GDM1 (cell line): Measurements from ENCODE around the gene KIRREL3.

Experiments
- DNase-seq: peaks from one replicate; lab custom pipeline; 2025; lab: John Stamatoyannopoulos, UW

The KIRREL3 gene

DNA sequence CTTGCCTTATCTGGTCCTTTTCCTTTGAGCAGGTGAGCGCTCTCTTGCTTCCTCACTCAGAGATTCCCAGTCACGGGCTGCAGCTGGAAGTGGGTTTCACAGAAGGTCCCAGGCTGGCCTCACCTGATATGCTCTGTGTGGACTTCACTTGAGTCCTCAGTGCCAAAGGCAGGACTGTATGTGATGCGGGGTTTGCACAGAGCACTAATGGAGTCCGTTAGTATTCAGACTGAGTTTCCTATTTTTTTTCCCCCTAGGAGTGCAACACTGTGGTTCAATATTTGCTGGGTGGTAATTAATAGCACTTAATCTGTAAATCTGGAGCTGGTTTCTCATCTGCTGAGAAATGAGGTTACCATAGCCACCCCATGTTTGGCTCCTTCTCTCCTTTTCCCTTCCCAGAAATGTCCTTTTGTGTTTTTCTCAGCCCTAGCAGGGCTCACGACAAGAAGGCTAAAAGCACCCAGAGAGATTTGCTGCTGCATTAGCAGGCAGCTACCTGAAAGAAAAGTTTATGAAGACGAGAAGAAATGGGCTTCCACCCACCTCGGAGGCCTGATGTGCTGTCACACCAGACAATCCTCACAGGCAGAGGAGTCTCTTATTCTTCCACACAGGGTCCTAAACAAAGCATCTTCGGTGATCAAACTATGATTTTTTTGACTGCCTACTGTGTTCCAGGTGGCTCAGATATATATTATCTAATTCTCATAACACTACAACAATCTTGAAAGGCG lies 262.1 kb downstream of the KIRREL3 start:
- no peak for DNase-seq

DNA sequence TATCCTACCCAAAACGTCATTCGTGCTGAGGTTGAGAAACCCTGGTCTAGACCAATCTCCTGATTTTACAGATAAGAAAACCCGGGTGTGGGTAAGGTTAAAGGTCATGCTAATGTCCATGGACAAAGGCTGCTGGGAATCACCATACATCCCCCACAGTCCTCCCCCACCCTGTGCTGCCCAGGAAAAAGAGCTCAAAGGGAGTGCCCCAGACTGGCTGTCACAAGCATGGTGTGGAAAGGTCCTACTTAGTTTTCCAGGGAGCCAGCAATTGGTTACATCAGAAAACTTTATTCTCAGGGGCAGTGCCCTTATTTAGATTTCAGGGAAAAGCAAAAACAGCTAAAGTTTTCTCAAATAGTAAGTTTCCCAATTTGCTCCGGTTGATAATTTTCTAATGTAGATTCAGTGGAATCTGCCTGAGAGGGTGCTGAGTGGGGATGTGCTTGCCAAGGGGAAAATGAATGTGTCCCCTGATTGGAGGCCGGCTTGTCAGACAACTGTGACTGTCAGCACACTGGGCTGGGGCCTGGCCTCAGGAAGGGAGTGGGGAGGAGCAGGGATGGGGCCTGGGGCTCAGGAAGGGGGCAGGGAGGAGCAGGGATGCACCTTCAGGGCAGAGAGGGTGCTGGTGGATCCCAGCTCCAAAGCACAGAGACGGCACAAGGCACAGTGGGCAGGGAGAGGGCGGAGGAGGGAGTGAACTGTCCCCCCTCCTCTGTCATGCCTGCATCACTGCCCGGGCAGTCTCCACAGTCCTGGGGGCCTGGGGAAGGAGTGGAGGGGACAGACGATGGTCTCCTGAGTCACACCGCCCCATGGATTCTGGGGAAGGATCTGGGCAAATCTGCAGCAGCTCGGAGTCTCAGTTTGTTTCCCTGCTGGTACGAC lies 263.6 kb downstream of the KIRREL3 start:
- no peak for DNase-seq

DNA sequence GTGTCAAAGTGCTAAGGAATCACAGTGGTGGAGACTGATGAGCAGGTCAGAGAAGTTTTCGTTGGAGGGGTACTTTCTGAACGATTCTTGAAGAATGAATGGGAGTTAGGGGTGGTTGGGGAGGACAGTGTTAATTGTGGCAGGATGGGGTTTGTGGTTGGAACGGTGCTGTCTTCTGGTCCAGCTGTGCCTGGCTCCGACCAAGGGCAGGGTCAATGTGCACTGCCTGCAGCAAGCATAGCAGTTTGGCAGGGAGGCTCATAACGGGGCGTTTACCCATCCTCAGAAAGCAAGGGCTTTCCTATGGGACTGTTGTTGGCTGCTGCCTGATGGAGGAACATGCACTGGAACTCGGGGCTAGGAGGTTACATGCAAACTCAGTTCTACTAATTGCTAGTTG lies 265.8 kb downstream of the KIRREL3 start:
- DNase-seq: no peak

DNA sequence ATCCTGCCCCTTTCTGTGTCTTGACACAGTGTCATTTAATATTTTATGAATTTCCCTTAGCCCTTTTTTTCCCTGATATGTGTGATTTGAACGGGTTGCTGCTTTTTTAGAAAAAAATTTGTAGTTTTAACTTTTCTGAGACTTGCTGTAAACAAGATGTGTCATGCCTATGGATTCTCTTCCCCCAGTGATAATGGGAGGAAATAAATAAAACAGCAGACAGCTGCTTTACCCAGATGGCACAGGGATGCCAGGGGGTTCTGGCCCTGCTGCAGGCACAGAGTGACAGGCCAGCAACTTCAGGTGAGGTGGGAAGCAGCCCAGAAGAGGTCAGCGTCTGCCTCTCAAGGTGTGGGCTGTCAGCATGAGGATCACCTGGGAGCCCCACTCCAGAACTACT lies 266.9 kb downstream of the KIRREL3 start:
- no peak for DNase-seq

DNA sequence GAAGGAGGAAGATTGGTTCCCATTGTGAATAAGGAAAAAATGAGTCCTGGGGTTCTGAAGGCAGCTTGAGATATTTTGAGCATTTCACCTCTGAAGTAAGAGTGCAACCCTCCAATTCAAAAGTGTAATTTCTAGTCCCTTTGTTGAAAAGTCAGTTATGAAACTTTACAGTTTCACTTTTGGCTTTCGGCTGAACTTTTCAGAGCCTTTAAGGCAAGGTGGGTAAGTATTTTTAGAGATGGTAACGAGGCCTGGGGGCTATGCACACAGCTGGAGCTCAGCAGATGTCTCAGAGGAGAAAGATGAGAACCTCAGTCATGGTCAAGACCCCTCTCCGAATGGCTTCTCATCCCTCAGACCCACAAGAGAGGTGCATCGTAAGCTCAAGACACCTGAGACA lies 267.6 kb downstream of the KIRREL3 start:
- no peak for DNase-seq

DNA sequence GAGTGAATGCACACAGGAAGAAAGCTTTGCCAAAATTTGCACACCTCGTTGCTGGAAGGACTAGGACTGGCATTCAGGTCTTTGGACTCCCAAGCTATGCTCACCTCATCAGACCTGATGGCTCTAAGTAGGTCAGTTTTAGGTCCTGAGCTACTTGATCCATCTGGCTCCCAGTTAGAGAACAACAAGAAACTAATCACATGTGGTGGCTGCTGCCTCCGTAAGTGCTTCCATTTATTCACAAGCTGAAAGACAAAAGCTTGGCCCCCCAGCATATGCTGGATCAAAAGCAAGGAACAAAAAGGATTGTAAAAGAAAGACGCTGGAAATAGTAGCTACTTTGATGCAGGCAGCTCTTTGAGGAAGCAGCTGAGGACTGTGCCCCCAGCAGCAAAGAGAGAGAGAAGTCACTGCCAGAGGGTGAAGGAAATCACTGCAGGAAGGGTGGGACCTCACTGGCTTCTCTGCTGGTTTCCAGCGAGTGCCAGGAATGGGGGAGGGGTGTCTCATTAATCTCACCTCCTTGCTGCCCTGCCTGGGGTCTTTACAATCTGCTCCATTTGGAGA lies 268.9 kb downstream of the KIRREL3 start:
- DNase-seq: no peak

DNA sequence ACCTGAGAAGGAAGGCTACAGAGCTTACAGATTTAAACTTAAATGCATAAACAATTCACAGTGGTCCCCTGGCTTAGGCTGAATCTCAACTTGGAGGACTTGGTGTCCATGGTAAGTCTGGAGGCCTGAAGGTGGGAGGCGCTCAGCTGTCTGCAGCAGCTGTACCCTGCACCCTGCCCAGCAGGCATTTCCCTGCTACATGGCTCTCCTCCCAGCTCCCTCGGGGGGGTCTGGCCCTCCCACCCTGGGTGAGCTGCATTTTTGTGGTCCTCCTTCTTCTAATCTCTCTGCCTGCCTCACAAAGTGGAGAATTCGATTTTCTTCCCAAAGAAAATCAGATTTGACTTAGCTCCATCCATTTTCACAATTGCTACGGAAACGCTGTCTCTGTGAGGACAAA lies 273.2 kb downstream of the KIRREL3 start:
- no peak for DNase-seq

DNA sequence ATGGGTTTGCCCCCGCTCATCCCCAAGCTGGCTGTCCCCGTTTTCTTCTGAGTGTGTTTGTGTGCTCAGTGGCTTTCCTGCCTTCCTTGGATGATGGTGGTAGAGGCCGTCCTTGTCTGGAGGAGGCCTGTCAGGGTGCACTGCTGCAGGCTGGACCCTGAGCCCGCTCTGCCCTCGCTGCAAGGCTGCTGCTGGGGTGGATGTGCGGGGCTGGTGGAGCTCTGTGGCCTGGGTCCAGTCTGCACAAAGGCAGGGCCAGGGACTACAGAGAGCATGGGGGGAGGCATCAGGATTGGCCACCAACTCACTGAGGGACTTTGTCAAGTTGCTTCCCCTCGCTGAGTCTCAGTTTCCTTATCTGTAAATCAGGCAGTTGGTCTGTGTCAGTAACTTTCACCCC lies 275.0 kb downstream of the KIRREL3 start:
- no peak for DNase-seq

DNA sequence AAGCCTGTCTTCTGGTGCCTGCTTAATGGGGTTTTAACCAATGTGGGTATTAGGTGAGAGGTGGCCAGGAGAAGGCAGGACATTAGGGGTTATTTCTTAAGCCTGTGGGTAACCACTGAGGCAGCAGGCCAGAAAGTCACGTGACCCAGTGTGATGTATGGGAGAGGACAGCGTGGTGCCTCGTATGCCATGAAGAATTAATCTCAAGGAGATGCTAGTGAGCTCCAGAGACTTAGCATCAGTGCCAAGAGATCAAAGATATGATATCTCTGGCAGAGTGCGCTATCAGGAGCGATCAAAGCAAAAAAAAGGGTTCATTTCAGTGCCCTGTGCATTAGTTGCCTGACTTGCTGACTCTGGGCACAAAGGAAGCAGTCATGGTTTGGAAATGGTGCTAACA lies 275.5 kb downstream of the KIRREL3 start:
- no peak for DNase-seq

DNA sequence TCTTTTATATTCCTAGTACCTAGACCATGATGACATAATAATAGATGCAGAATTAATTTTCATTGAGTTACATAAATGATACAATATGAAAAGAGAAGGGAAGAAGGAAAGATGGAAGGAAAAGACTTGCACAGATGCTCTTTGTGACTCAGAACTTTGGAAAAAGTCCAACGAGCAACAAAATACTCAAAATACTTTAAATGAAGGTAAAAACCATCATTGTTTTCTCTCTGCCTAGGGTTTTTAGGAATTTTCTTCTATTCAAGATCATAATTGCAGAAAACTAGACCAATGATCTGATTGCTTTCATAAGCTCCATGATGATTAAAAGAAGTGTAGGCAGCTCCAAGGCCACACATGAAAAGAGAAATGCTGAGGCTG lies 276.9 kb downstream of the KIRREL3 start:
- DNase-seq: no peak

DNA sequence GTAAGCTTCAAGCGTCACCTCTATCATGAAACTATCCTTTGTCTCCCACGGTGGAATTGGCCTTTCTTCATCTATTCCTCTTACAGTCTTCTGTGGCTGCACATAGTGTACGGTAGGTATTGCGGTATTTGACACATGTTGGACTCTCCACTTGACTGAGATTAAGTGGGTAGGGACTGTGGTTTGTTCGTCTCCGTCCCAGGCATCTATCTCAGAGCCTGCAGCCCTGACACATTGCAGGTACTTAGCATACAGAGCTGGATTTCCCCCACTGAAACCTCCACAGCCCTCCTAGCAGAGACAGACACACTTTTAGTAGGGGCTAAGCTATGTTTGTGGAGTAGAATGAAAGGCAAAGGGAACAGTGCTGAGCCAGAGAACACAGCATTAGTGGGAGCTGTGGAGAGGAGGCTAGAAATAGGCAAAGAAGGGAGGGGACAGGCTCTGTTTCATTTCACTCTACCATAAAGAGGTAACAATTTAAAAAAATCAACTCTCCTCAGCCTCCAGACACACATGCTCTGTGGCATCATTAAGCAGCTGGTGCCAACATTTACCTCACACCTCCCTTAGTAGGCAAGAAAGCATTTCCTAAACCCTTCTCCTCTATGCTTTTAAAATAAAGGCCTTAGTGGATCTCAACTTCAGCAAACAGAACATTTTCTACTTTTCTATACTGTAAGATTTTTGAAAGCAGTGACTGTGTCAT lies 277.5 kb downstream of the KIRREL3 start:
- DNase-seq: no peak

DNA sequence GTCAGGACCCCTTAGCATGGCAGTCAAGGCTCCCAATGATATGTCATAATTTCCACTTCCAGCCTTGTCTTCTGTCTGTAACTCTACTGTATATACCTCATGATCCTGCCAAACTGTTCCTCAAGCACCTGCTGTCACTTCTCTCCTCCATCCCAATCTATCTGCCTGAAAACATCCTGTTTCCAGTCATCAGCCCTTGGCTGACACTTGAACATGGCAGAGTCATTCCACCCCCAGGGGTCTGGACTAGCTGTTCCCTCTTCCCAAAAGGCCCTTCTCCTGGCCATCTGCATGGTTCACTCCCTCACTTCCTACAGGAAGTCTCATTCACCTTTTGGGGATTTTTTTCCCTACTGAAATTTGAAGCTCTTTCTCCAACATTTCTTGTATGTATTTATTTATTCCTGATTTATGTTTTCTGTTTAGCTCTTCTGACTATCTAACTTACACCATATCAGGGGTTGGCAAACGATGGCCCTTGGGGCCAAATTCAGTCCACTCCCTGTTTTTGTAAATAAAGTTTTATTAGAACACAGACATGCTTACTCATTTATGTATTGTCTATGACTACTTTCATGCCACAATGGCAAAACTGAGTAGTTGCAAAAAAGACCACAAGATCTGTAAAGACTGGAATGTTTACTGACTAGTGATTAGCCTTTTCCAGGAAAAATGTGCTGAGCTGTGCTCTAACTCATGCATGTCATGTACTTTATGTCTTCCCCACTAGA lies 278.4 kb downstream of the KIRREL3 start:
- DNase-seq: no peak

DNA sequence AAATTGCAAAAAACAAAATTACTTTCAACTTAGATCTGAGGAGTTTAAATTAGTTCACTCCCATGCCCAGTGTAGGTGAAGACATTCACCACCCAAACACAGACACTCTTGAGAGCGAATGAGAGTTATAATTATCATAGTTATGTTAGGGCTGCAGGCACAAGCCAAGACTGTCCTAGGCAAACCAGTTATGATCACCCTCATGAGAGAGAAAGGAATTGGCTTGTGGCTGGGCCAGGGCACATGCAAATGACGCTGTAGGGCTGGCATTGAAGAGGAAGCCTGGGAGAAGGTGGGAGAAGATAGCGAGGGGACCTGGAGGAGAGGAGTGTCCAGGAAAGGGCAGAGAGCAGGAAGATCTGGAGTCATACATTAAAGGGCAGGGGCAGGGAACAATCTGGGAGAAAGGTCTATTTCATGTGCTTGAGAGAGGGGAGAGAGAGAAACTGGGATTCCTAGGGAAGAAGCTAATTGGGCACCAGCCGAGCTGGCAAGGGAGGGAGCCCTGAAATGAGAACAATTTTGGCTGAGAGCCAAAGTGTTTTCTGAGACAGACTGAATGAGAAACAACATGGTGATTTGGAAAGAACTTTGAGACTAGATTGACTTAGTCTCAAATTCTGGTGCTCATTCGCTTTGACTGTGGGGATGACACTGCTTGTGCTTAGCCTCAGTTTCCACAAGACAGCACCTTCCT lies 279.9 kb downstream of the KIRREL3 start:
- no peak for DNase-seq

DNA sequence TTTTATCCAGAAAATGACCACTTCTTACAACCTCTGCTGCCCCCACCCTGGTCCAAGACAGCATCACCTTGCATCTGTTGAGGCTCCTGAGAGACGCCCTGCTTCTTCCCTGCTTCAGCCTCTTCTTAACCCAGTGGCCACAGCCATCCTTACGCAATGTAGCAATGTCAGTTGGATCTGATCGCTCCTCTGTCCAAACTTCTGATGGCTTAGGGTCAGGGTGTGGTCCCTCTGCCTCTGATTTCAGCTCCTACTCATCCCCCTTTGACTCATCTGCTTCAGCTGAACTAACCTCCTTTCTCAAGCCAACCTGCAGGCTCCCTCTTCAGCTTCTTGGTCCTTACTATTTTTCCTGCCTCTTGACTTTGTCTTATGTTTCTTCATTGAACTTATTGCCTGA lies 280.8 kb downstream of the KIRREL3 start:
- DNase-seq: no peak

DNA sequence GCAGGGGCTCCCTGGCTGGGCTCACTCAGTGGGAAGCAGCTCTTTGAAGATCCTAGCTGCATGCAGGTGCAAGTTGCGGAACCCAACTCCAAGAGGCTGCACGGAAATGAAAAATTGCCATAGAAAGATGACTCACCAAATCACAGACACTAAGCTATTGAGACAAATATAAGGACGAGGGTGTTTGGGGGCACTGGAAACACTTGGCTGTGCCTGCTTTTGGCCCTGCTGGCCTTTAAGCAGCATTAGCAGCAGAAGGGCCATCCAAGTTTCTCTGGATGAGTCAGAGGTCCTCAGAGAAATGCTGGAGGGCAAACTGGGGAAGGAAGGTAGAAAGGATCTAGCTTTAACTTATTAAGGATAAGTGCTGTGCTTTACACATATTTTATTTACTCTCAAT lies 282.3 kb downstream of the KIRREL3 start:
- no peak for DNase-seq

DNA sequence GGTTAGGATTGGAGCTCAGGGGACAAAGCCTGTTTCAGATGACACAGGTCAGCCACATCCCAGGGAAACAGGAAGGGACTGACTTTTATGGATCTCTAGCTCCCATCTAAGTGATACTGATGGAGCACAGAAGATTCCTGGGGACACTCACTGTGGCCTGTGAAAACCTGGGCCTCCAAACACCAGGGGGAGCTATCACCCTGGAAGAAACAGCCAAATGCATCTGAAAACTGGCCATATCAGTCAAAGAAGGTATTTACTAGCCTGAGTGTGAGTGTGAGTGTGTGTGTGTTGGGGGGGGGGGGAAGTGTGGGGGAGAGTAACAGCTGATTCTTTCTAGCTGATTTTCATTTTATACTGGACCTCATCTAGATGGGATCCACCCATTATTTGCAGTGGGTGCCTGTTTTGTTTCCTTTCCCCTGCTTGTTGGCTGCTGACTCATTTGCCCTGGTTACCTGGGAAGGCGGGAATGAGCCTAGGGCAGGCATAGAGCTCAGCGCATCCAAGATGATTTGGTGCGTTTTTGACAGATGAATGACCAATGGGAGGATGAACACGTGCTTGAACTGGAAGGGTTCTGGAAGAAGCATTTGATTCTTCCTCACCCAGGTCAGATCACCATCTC lies 284.0 kb downstream of the KIRREL3 start:
- no peak for DNase-seq

DNA sequence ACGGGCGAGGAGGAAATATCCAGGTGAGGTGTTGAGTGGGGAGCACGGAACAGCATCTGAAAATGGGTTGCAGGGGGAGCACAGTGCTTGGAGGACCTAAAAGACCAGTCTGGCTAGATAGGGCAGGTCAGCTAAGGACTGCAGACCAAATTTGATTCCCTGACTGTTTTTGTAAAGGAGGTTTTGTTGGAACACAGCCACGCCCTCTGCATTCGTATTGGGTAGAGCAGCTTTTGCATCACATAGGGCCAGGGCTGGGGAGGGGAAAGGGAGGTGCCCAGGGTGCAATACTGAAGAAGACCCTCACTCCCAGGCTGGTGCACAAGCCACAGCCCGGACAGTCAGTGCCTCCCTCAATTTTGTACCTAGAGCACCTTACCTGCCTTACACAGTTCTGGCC lies 286.8 kb downstream of the KIRREL3 start:
- DNase-seq: no peak

DNA sequence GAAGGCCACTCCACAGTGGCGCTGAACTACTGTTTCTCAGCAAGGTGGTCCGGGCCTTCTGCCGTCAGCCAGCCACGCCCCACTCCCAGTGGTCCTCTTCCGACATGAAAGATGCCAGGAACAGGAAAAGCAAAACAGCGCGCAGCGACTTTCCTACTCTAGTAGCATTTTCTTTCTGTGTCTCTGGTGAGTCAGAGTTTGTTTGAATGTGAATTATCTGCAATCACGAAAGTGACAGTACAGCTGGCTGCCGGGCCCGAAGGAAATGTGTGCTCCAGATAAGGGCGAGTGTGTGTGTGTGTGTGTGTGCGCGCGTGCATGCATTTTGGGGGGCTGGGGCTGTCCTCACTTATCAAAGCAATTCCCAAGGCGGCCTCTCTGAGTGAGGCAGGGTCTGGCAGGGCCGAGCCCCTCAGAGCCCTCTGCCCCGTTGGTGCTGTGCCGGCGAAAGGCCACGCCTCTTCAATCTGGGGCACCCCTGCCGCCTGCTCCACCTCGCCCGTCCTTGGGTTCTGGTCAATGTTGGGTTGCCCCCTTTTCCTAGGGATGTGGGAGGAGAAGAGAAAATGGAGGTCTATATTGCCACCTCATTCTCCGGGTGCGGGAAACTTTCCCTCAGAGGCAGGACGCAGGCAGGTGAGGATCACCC lies 288.5 kb downstream of the KIRREL3 start:
- DNase-seq: no peak

DNA sequence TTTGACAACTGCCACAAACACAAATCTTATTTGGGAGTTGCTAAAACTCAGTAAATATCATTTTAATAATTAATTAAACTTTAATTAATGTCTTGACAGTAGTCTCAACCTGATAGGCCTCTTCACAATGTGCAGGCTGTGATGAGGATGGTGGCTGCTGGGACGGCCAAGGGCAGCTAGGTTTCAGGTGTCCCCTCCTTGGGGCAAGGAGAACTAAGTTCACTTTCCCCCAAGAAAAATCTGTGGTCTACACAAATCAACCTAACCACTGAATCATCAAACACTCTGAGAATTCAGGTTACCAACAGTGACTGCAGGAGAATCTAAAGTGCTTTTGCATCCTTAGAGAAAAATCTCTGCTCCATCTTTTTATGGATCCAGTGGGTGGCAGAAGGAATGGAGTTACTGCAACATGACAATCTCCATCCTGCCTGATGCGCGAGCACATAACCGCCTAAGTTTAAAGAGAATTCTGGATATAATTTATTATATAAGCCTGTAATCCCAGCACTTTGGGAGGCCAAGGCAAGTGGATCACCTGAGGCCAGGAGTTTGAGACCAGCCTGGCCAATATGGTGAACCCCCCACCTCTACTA lies 289.7 kb downstream of the KIRREL3 start:
- no peak for DNase-seq

DNA sequence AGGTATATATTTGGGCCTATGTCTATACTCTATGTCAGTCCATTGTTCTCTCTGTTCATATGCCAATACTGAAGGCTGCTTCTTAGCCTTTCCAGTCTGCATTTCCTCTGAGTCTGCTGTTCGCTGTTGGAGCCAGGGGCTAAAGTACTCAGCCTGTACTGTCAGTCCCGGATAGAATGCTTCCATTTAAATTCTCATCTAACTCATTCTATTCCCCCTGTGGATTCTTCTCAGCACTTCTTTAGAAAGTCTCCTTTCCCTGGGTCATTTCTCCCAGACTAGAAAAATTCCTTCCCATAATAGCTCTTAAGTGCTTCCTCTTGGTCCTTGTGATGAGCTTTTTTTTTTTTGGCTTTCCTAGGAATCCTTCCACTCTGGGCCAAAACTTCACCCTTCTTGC lies 293.1 kb downstream of the KIRREL3 start:
- no peak for DNase-seq
